Thoracic aorta (tissue), 2 donors: ENCODE measurements around the gene FKRP. TPM values are rescaled to one million over a fixed set of nuclear protein-coding genes. Genes with fewer than 3 reads are reported as not detected.

ENCODE experiments used
- ATAC-seq: fragments of 150-250 bp; one replicate; pipeline ENCODE4 v1.8.0; 2017; ENCODE audit warnings: low read depth; ENCODE audit not compliant: insufficient number of reproducible peaks, low FRiP score
- DNase-seq: peaks from one replicate; pipeline ENCODE4 v3.0.0-alpha.2; 2020; ENCODE audit warnings: low spot score
- H3K27ac ChIP-seq, 2 donors: fragments of 200-600 bp; sonication (generic); 1 replicate in 1 of 2; 2 replicates in 1 of 2; pipeline ENCODE4 v1.5.1; 2016; ENCODE audit warnings: mild to moderate bottlenecking in 2 of 2, moderate library complexity in 2 of 2
- H3K27me3 ChIP-seq: fragments of 200-600 bp; sonication (generic); replicated peaks from 2 replicates; pipeline ENCODE4 v1.6.0; 2016; ENCODE audit warnings: mild to moderate bottlenecking; ENCODE audit not compliant: insufficient read depth
- H3K36me3 ChIP-seq: fragments of 200-600 bp; sonication (generic); one replicate; pipeline ENCODE4 v1.5.1; 2016
- H3K4me1 ChIP-seq, 2 donors: fragments of 200-600 bp; sonication (generic); 1 replicate in 1 of 2; 2 replicates in 1 of 2; pipeline versions ENCODE4 v1.5.1 to v1.6.0; 2016; ENCODE audit warnings: low read depth in 2 of 2, mild to moderate bottlenecking in 1 of 2; ENCODE audit not compliant: control insufficient read depth in 1 of 2
- H3K4me3 ChIP-seq: fragments of 200-600 bp; sonication (generic); 2 replicates; pipeline ENCODE4 v1.5.1; 2016; ENCODE audit warnings: mild to moderate bottlenecking
- H3K9me3 ChIP-seq: fragments of 200-600 bp; sonication (generic); 2 replicates; pipeline ENCODE4 v1.5.1; 2016
- total RNA-seq, 2 donors: library from RNA; depleted of rRNA; stranded (reverse); fragments of >200 nt; gene quantifications; one replicate each; pipeline versions ENCODE4 v1.1.0 to v1.2.3, GENCODE V29; 2016
- TF ChIP-seq, protein P1 (sequence below): fragments of 200-600 bp; sonication (generic); IDR thresholded peaks from one replicate; pipeline ENCODE4 v1.5.1; 2019; ENCODE audit warnings: antibody characterized with exemption

The FKRP gene
- total RNA-seq, 2 donors from 2014 or later, result 20.6 to 99.2 TPM

DNA sequence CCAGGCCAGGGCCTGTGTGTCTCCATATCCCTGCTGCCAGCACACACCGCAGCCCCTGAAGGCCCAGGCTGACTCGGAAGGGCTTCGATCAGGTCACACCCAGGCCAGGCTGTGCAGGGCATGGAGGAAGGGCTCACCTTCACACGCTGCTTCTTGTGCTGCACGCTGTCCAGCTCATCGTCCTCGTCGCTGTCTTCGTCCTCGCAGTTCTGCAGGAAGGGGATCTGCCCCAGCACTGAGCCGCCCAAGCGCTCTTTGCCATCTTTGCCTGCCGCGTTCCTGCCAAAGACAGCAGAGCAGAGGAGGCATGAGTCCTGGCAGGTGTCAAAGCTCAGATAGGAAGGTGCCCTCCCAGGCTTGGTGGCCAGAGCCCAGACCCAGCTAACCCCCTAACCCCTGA lies 15.3 kb upstream of the FKRP start:
- ATAC-seq (no peak), DNase-seq (no peak)
- Histone ChIP-seq H3K9me3 (no peaks in the 10 kb centered on the region), H3K4me1 (peaks cover 0 to 14% of the 10 kb centered on the region in 2 donors), H3K27ac (no peak overlapping the region), H3K4me3 (no peak overlapping the region), H3K27me3 (no peaks in the 10 kb centered on the region), H3K36me3 (peaks cover 68% of the 10 kb centered on the region)
- TF ChIP-seq, protein P1, sequence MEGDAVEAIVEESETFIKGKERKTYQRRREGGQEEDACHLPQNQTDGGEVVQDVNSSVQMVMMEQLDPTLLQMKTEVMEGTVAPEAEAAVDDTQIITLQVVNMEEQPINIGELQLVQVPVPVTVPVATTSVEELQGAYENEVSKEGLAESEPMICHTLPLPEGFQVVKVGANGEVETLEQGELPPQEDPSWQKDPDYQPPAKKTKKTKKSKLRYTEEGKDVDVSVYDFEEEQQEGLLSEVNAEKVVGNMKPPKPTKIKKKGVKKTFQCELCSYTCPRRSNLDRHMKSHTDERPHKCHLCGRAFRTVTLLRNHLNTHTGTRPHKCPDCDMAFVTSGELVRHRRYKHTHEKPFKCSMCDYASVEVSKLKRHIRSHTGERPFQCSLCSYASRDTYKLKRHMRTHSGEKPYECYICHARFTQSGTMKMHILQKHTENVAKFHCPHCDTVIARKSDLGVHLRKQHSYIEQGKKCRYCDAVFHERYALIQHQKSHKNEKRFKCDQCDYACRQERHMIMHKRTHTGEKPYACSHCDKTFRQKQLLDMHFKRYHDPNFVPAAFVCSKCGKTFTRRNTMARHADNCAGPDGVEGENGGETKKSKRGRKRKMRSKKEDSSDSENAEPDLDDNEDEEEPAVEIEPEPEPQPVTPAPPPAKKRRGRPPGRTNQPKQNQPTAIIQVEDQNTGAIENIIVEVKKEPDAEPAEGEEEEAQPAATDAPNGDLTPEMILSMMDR, result no peak

DNA sequence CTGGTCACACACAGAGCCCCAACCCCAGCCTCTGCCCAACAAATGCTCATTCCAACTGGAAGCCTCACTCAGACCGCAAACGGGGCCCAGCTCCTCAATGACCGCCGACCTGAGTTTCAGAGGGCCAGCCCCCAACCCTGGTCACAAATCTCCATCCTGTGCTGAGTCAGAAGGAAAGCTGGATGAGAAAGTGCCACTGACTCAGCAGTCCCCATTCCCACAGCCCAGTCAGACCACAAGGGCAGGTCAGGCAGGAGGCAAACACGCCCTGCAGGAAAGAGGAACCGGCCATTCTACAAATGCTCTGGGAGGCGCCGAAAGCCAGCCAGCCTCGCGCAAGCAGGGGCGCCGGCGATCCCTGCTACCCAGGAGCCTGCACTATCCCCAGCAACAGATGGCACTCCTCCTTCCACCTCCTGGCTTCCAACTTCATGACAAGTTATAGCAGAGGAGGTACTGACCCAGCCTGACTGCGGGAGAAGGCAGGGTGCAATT lies 14.8 kb upstream of the FKRP start:
- TF ChIP-seq, protein P1, result no peak
- DNase-seq (no peak), ATAC-seq (no peak)
- no peak overlapping the region for H3K4me3 ChIP-seq
- no peaks in the 10 kb centered on the region for H3K27me3 ChIP-seq
- H3K27ac ChIP-seq, result no peak overlapping the region
- no peaks in the 10 kb centered on the region for H3K9me3 ChIP-seq
- H3K4me1 ChIP-seq, result peaks cover 0 to 14% of the 10 kb centered on the region in 2 donors
- H3K36me3 ChIP-seq, result peaks cover 64% of the 10 kb centered on the region

DNA sequence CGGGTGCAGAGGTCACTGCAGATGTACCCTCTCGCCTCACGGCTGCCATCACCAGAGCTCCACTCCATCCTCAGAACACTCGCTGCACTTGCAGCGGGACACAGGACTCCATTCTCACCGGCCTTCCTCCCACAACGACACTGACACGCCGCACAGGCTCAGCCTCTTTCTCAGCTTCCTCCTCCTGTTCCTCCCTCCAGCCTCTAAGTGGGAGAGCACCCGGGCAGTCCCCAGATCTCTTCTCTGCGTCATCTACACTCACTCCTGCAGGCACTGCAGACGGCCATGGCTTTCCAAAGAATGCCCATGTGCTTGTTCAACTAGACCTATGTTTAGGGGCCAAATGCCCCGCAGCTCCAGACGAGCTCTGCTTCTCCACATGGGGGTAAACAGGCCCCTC lies 14.3 kb upstream of the FKRP start:
- Histone ChIP-seq H3K4me1 (peaks cover 0 to 15% of the 10 kb centered on the region in 2 donors), H3K36me3 (peaks cover 60% of the 10 kb centered on the region), H3K4me3 (no peak overlapping the region), H3K9me3 (no peaks in the 10 kb centered on the region), H3K27me3 (no peaks in the 10 kb centered on the region), H3K27ac (no peak overlapping the region)
- ATAC-seq (no peak), DNase-seq (no peak)
- TF ChIP-seq, protein P1, result no peak

DNA sequence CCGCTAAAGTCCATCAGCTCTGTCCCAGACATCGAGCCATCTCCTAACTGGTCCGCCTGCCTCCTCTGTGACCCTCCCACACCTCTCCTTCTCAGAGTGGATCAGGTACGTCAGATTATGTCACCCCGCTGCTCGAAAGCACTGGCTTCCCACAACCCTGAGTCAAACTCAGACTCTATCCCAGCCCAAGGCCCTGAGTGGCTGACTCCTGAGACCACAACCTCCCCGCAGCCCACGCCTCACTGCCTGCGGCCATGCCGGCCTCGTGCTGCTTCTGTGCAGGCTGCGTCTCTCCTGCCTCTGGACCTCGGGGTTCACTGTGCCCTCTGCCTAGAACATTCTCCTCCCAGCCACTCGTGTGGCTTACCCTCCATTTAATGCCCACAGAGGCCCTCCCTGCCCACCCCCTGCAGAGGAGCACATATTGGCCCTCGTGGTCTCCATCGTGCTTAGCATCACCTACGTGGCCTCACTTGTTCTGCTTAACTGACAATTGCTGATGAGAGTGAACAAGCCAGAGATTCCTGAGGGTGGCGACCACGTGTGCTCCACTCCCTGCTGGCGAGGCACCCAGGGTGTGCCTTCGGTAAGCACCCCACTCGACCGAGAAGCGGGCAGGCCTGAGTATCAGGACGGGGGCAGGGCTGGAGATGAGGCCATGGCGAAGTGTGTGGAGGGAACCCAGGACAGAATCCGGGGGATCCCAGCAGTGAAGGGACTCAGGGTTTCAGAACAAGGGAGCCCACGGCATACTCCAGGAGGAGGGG lies 13.5 kb upstream of the FKRP start:
- H3K4me1 ChIP-seq, result peaks cover 0 to 20% of the 10 kb centered on the region in 2 donors

More for the DNA sequence above, 13.5 kb upstream of the FKRP start:
- H3K4me3 ChIP-seq, result no peak overlapping the region
- TF ChIP-seq, protein P1, result no peak
- H3K27ac ChIP-seq, result no peak overlapping the region
- ATAC-seq (no peak), DNase-seq (no peak)
- peaks cover 52% of the 10 kb centered on the region for H3K36me3 ChIP-seq
- no peaks in the 10 kb centered on the region for H3K9me3 ChIP-seq
- H3K27me3 ChIP-seq, result no peaks in the 10 kb centered on the region
